GM18507 (cell line): ENCODE measurements around the gene GLIS1.

ENCODE experiments used
- DNase-seq: peaks from one replicate; pipeline ENCODE4 v3.0.0; 2011; ENCODE audit warnings: low read depth; ENCODE audit not compliant: insufficient read length; ENCODE audit errors: extremely low spot score
- FAIRE-seq: peaks from 2 replicates; lab custom pipeline; 2011; peaks lifted over from hg19 to GRCh38; lab: Jason Lieb, UNC

GLIS1 gene

DNA sequence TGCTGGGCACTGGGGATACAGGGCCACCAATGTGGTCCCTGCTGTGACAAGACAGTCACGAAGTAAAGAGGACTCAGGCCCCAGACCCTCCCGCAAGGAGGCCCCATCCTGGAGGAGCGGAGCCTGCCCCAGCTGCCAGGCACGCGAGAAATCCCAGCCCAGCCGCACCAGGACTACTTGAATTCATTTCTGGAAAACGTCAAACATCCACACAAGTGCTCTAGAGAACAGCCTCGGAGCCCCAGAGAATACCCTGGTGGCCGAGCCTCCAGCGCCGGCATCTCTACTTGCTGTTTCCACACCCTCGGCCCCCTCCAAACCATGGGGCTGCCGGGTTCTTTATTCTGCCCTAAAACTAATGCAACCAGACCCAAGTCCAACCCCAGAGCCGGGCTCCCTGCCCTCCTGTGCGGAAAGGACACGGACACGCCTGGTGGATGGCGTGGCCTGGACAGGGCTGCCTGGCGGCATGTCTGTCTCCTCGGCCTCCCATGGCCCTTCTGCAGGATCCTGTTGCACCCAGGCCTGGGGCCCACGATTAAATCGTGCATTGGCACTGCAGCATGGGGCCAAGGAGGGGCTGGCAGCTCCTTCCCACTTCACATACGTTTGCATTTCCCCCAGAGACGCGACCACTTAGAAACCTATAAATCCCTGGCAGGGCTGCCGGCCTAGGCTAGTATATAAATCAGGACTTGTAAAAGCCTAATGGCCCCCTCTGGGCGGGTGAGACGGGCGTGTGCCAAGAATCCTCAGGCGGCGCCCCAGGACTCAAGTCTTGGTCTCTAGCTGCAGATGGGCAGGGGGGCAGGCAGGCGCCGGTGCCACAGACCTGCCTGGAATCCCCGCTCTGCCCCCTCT is 238.5 kb downstream of the GLIS1 start:
- DNase-seq (no peak), FAIRE-seq (no peak)

DNA sequence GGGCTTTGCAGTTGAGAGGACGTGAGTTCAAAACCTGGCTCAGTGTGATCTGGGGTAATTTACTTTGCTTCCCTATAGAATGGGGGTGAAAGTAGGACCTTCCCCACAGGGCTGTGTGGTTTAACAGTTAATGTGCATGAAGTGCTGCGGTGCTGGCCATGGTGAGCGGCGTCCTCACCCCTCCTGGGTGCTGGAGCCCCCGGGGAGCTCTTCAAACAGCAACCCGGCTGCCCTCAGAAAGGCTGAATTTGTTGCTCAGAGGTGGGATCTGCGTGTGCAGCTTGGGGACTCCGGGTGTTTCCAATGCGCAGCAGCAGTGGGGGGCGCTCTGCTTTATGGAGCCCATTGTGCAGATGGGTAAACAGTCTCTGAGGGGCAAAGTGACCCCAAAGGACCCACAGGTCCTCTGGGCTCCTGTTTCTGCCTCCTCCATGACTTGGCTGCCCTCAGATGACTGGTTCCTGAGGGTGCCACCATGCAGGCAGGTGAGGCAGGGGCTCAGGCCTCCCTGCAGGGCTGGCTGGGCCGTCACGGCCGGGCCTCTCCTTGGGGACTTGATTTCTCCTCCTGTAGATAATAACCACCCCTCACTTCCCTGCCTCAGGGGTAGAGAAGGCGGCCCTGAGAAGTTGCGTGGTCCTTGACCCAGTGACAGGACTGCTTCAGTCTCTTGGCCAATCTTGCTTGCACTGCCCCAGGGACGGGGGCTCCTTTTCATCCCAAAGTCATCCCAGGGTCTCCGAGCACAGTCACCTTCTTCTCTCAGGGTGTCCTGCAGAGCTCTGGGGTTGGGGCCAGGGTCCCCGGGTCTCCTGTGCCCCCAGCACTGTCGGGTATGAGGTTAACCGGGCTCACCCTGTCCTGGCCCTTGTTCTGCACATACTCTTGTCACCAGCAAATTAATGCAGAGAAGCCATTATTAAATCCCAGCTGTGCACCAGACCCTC is 239.4 kb downstream of the GLIS1 start:
- FAIRE-seq: no peak
- no peak for DNase-seq

GRCh38 chr1:53498555-53499131 is 240.3 kb downstream of the GLIS1 start:
- DNase-seq (no peak), FAIRE-seq (no peak)

- no peak for FAIRE-seq
- no peak for DNase-seq
Measured at GRCh38 chr1:53495633-53496345, 243.2 kb downstream of the GLIS1 start.

GRCh38 chr1:53490351-53490750 is 248.6 kb downstream of the GLIS1 start:
- no peak for FAIRE-seq
- DNase-seq: no peak

DNA sequence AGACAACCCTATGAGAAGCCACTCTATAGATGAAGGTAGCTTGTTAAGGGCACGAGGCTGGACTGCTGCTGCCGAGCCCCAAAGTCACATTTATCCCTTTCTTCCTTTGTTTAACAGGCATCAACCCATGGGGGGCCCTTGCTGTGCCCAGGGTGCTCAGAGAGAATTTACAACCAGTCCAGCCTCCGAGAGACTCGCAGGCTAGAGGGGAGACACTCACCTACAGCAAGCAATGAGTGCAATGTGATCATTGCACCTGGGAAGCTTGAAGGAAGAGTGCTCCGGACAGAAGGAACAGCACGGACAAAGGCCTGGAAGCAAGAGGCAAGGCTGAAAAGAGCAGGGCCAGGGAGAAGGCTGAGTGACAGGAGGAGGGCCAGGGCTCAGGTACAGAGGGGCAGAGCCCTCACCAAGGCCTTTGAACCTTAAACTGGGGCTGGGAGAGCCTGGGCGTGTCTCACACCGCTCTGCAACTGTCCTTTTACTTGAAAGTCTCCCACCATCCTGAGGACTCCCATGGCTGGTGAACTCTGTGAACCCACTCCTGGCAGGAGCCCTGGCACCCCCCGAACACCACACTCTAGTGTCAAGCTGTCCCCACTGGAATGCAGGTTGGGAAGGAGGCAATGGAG is 252.5 kb downstream of the GLIS1 start:
- DNase-seq (no peak), FAIRE-seq (no peak)

GRCh38 chr1:53485478-53486394 is 253.2 kb downstream of the GLIS1 start:
- FAIRE-seq (peak; percentile 67), DNase-seq (peak; percentile 39)

DNA sequence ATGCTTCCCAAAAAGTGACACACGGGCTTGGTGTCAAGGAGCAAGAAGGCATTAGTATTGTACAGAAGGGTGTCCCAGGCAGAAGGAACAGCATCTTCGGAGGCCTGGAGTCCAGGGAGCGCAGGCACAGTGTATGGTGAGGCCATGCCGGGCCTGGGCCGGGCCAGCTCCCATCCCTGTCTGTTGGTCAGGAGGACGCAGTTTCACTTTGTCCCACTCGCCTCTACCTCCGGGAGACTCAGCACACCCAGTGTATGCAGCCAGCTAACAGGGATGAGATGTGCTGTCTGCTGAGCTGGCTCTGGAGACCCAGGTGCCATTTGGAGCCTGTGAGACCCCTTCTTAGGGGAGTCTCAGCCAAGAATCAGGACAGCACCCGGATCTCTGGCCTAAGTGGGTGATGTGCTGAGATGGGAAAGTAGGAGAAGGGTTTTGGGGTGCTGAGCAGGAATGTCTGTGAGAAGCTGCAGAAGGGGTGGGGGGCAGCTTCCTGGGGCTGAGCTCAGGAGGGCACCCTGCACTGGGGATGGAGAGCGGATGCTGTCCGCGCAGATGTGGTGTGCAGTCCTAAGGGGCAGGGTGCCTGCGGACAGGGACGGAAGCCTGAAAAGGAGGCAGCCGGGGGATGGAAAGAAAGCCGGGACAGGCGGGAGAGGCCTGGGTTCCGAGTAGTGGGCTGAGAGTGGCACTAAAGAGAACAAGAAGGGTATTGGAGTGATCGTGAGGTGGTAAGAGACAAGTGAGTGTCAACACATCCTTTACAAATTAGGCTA is 254.1 kb downstream of the GLIS1 start:
- DNase-seq: no peak
- no peak for FAIRE-seq

GRCh38 chr1:53483656-53484055 is 255.3 kb downstream of the GLIS1 start:
- FAIRE-seq: no peak

DNA sequence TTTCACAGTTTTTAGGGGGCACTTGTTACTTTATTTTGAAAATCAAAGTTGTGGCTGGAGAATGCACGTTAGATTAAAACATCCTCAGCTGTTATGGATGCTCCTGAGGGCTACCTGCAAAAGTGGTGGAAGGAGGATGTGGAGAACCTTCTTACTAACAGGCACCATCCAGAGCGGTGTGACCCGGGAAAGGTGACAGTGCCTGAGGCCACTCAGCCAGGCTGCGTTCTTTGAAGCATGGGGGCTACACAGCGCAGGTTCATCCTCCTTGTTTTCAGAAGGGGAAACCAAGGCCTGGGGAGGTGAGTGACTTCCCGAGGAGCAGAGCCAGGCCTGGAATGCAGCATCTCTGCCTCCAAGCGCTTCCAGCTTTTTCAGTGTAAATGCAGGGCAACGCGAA is 255.8 kb downstream of the GLIS1 start:
- FAIRE-seq (no peak), DNase-seq (no peak)

More at GRCh38 chr1:53483656-53484055, 255.3 kb downstream of the GLIS1 start:
- no peak for DNase-seq

DNA sequence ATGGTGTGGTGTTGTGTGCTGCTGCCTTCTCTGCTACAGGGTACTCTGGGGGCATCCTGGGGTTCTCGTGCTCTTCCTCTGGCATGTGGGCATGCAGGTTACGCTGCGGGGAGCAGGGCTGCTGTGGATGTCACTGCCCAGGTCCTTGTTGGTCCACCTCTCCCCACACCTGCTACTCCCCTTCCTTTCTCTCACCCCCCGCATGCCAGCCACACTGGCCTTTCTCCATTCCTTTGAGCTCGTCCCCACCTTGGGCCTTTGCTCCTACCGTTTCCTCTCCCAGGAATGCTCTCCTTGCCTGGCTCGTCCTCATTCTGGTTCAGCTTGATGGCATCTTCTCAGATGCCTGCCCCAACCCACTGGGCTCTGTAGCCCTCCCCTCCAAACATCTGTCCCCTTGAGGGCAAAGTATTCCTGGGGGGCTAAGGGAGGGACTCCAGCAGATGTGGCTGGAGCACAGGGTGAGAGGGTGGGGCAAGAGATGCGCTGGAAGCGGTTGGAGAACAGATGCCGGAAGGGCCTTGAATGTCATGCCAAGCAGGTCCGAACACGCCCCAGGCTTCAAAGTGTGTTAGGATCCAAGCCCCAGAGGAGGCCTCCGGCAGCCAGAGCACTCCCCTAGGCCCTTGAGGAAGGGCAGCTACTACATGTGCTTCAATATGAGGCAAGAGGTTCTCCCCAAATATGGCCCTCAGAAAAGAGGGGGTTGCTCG is 256.4 kb downstream of the GLIS1 start:
- FAIRE-seq (no peak), DNase-seq (no peak)

GRCh38 chr1:53481456-53481855 is 257.5 kb downstream of the GLIS1 start:
- DNase-seq (no peak), FAIRE-seq (no peak)

GRCh38 chr1:53480678-53481077 is 258.3 kb downstream of the GLIS1 start:
- FAIRE-seq (no peak), DNase-seq (no peak)

DNA sequence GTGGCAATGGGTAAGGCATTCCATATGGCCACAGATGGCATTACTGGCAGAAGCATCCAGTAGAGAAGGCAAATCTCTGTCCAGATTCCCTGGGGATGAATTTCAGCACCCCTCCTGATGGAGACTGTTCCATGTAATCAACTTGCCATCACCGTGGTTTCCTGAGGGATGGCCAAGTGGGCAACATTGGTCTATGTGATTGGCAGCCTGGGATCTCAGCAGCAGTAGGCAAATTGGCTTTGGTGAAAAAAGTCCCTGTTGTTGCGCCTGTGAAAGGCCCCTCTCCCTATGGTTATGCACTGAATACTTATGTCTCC is 260.5 kb downstream of the GLIS1 start:
- FAIRE-seq (no peak), DNase-seq (no peak)

DNA sequence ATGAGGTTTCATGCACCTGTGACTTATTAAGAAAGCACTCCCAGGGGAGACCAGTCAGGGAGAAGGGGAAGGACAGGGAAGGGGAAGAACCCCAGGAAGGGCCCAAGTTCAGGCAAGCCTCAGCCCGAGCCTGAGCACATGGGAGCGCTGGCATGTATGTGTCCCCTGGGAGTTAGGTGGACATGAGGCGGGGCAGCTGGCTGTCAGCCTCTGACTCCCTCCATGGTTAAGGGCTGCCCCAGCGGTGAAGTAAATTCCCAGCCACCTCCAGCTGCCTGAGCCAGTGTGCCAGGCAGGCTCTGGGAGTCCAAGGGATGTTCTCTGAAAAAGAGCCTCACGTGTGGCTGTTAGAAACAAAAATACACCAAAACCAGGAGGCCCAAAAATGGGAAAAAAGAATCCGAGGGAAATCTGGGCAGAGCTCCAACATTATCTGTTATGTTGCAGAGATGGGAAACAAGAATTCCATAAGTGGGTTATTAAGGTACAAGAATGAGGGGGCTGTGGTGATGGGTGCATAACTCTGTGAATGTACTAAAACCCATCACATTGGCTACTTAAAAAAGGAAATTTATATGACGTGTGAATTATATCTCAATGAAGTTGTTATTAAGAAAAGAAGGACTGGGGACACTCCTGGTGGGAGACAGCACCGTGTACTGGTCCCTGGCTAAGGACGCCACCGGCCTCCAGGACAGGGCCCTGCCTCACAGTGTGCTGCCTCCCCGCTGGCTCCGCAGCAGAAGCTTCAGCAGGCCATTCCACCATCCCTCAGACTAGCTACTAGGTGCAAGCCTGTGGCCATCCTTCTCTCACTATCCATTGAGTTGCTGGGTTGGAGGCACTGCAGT is 261.1 kb downstream of the GLIS1 start:
- DNase-seq: no peak
- FAIRE-seq: no peak

DNA sequence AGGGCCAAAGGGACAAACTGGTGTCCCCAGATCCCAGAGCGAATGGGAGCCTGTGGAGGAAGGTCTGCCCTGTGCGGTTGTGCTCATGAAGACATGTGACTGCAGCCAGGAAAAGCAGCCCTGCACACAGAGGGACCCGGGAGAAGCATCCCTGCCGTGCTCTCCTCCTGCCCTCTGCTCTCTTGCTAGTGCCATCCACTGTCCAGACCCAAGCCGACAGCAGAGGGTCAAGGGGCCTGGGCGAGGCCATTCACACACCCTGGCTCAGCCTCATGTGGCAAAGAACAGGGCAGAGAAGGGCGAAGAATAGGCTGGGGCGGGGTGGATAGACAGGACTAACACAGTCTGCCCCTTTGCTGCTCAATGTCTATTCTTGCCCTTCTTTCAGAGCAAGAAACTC is 262.4 kb downstream of the GLIS1 start:
- no peak for FAIRE-seq
- DNase-seq: no peak
